Stimulated activated naive CD4-positive, alpha-beta T cell (primary cell): ENCODE measurements around the gene KCNJ5.

Experiments
- DNase-seq, 6 experiments: peaks; one replicate each; lab custom pipeline; 2025; lab: John Stamatoyannopoulos, UW

The KCNJ5 gene

GRCh38 chr11:128871168-128871610, 20.0 kb upstream of the KCNJ5 start:
- DNase-seq, result no peak

GRCh38 chr11:128872094-128872493, 19.1 kb upstream of the KCNJ5 start:
- DNase-seq, result no peak

- no peak for DNase-seq
Measured at GRCh38 chr11:128872594-128872993, 18.6 kb upstream of the KCNJ5 start.

GRCh38 chr11:128874427-128874826, 16.7 kb upstream of the KCNJ5 start:
- no peak for DNase-seq

- DNase-seq, result no peak
Measured at GRCh38 chr11:128876133-128876650, 15.0 kb upstream of the KCNJ5 start.

- no peak for DNase-seq
Measured at GRCh38 chr11:128877726-128878125, 13.4 kb upstream of the KCNJ5 start.

GRCh38 chr11:128878455-128878854, 12.7 kb upstream of the KCNJ5 start:
- no peak for DNase-seq

GRCh38 chr11:128879817-128880216, 11.3 kb upstream of the KCNJ5 start:
- DNase-seq, result no peak

GRCh38 chr11:128881221-128881620, 9.9 kb upstream of the KCNJ5 start:
- DNase-seq, result no peak

- DNase-seq, result no peak
Measured at GRCh38 chr11:128882451-128882850, 8.7 kb upstream of the KCNJ5 start.

GRCh38 chr11:128884054-128884453, 7.1 kb upstream of the KCNJ5 start:
- no peak for DNase-seq

GRCh38 chr11:128884703-128885338, 6.3 kb upstream of the KCNJ5 start:
- DNase-seq, result peak; percentile 18 to 66 (median 43)

- DNase-seq, result no peak
Measured at GRCh38 chr11:128886406-128887124, 4.6 kb upstream of the KCNJ5 start.

- DNase-seq, result no peak
Measured at GRCh38 chr11:128888034-128888985, 2.8 kb upstream of the KCNJ5 start.

- no peak for DNase-seq
Measured at GRCh38 chr11:128889657-128890213, 1.4 kb upstream of the KCNJ5 start.

GRCh38 chr11:128890216-128890542, 977 bp upstream of the KCNJ5 start:
- no peak for DNase-seq

- no peak for DNase-seq
Measured at GRCh38 chr11:128891913-128892398, 800 bp downstream of the KCNJ5 start.

GRCh38 chr11:128892866-128893565, 1.9 kb downstream of the KCNJ5 start:
- no peak for DNase-seq

GRCh38 chr11:128893578-128894285, 2.6 kb downstream of the KCNJ5 start:
- DNase-seq, result no peak

GRCh38 chr11:128894286-128894681, 3.1 kb downstream of the KCNJ5 start:
- DNase-seq, result no peak

GRCh38 chr11:128894685-128895084, 3.5 kb downstream of the KCNJ5 start:
- DNase-seq, result no peak
